GM12892 (cell line): ENCODE results near the gene SLC24A3.

Experiments
- POLR2A ChIP-seq: IDR thresholded peaks from 2 replicates; pipeline ENCODE4 v1.6.1; 2011; ENCODE audit warnings: low read depth, low read length, control low read depth
- POLR2AphosphoS5 ChIP-seq: IDR thresholded peaks from 2 replicates; pipeline ENCODE4 v1.6.1; 2011; ENCODE audit warnings: low read depth, low read length, control low read depth

- TF ChIP-seq POLR2AphosphoS5 (no peak), POLR2A (no peak)
Observed at GRCh38 chr20:19381947-19382346, 169.5 kb downstream of the SLC24A3 start.
